Fibroblast of lung (primary cell): Measurements from ENCODE around the gene MAP4K2. TPM values are rescaled to one million over a fixed set of nuclear protein-coding genes. Genes with fewer than 3 reads are reported as not detected.
A peak's percentile ranks its signal among the peaks of the same experiment; 100 is the strongest.

Experiments
- DNase-seq, 2 donors: peaks; one replicate each; pipeline versions ENCODE4 v3.0.0 to v3.0.0-alpha.2; 2010; ENCODE audit warnings: low read depth in 2 of 2
- H2AFZ ChIP-seq: 2 replicates; pipeline ENCODE4 v1.5.1; 2012; ENCODE audit warnings: low read length, control low read depth, inconsistent platforms
- H3K27ac ChIP-seq: 2 replicates; pipeline ENCODE4 v1.5.1; 2011; ENCODE audit warnings: low read length, control low read depth; ENCODE audit not compliant: insufficient read depth
- H3K27me3 ChIP-seq: 2 replicates; pipeline ENCODE4 v1.5.1; 2011; ENCODE audit warnings: mild to moderate bottlenecking, low read length; ENCODE audit not compliant: control insufficient read depth, insufficient read depth
- H3K36me3 ChIP-seq: 2 replicates; pipeline ENCODE4 v1.5.1; 2011; ENCODE audit warnings: low read length; ENCODE audit not compliant: control insufficient read depth, insufficient read depth
- H3K4me1 ChIP-seq: 2 replicates; pipeline ENCODE4 v1.5.1; 2011; ENCODE audit warnings: low read length; ENCODE audit not compliant: control insufficient read depth, insufficient read depth; ENCODE audit errors: extremely low read depth
- H3K4me2 ChIP-seq: 2 replicates; pipeline ENCODE4 v1.5.1; 2011; ENCODE audit warnings: low read length, control low read depth; ENCODE audit not compliant: insufficient read depth; ENCODE audit errors: extremely low read depth
- H3K4me3 ChIP-seq, 4 experiments: fragments of 200-600 bp in 1 of 4; sonication (generic) in 1 of 4; replicated peaks in 1 of 4; 2 replicates each; pipeline ENCODE4 v1.5.1; 2011 to 2016; ENCODE audit warnings: low read length in 4 of 4, low read depth in 3 of 4, mild to moderate bottlenecking in 3 of 4, control low read depth in 2 of 4, inconsistent platforms in 1 of 4, mixed read lengths in 1 of 4; ENCODE audit not compliant: insufficient read depth in 1 of 4; ENCODE audit errors: control extremely low read depth in 1 of 4
- H3K79me2 ChIP-seq: 2 replicates; pipeline ENCODE4 v1.5.1; 2012; ENCODE audit warnings: mild to moderate bottlenecking, low read length, inconsistent platforms; ENCODE audit not compliant: control insufficient read depth, insufficient read depth
- H3K9ac ChIP-seq: 2 replicates; pipeline ENCODE4 v1.5.1; 2011; ENCODE audit warnings: mild to moderate bottlenecking, low read length, control low read depth; ENCODE audit not compliant: insufficient read depth
- H3K9me3 ChIP-seq: 2 replicates; pipeline ENCODE4 v1.5.1; 2012; ENCODE audit warnings: low read depth, low read length; ENCODE audit not compliant: control insufficient read depth, insufficient read depth
- H4K20me1 ChIP-seq: 2 replicates; pipeline ENCODE4 v1.5.1; 2011; ENCODE audit warnings: low read length; ENCODE audit not compliant: control insufficient read depth, insufficient read depth; ENCODE audit errors: extremely low read depth
- CTCF ChIP-seq, 2 donors: IDR thresholded peaks in 1 of 2; conservative IDR thresholded peaks in 1 of 2; 1 replicate in 1 of 2; 2 replicates in 1 of 2; pipeline ENCODE4 v1.5.1; 2011 to 2012; ENCODE audit warnings: low read length in 2 of 2, control low read depth in 1 of 2, inconsistent platforms in 1 of 2, low read depth in 1 of 2, mild to moderate bottlenecking in 1 of 2
- EZH2 ChIP-seq: IDR thresholded peaks from 2 replicates; pipeline ENCODE4 v1.5.1; 2012; ENCODE audit warnings: low read length, control low read depth, mild to moderate bottlenecking; ENCODE audit errors: missing control alignments
- polyA plus RNA-seq, 2 donors: library from polyadenylated mRNA; depleted of rRNA in 1 of 2; stranded (reverse) in 1 of 2; unstranded in 1 of 2; fragments of >200 nt; gene quantifications; 2 replicates each; pipeline ENCODE4 v1.2.1, GENCODE V29; 2011 to 2012; ENCODE audit warnings: missing spikeins in 1 of 2
- total RNA-seq: library from RNA; depleted of rRNA; stranded (reverse); fragments of >200 nt; gene quantifications from 2 replicates; pipeline ENCODE4 v1.2.1, GENCODE V29; 2014

The MAP4K2 gene
- total and polyA plus RNA-seq, 2 donors (not counting 1 experiment from before 2014, with no cell fraction given) = 6.4 to 9.2 TPM

- H3K36me3 ChIP-seq = no peaks in the 10 kb centered on the region
- no peaks in the 10 kb centered on the region for H3K27me3 ChIP-seq
- no peak for DNase-seq
- H3K27ac ChIP-seq = no peak overlapping the region
- no peaks in the 10 kb centered on the region for H3K9me3 ChIP-seq
- H3K4me2 ChIP-seq = no peak overlapping the region
- H4K20me1 ChIP-seq = no peaks in the 10 kb centered on the region
- no peak overlapping the region for H2AFZ ChIP-seq
- H3K4me3 ChIP-seq = no peak overlapping the region
- H3K4me1 ChIP-seq = no peaks in the 10 kb centered on the region
- no peaks in the 10 kb centered on the region for H3K79me2 ChIP-seq
- TF ChIP-seq CTCF (conservative IDR thresholded peaks at IDR 0.05 in 1 of 2, IDR thresholded peaks at IDR 0.05 in 1 of 2; ENCODE audit: low read depth in 1 of 2, low read length in 2 of 2) = no peak
- no peak for TF ChIP-seq EZH2
- H3K9ac ChIP-seq = no peak overlapping the region
Observed at GRCh38 chr11:64786308-64786707, 16.7 kb downstream of the MAP4K2 start.

GRCh38 chr11:64784813-64785581 lies 18.0 kb downstream of the MAP4K2 start:
- TF ChIP-seq EZH2 (no peak), CTCF (conservative IDR thresholded peaks at IDR 0.05 in 1 of 2, IDR thresholded peaks at IDR 0.05 in 1 of 2; ENCODE audit: low read depth in 1 of 2, low read length in 2 of 2) (no peak)
- no peak for DNase-seq
- H3K27ac ChIP-seq = no peak overlapping the region
- no peaks in the 10 kb centered on the region for H3K9me3 ChIP-seq
- H3K79me2 ChIP-seq = no peaks in the 10 kb centered on the region
- no peaks in the 10 kb centered on the region for H3K36me3 ChIP-seq
- no peak overlapping the region for H3K9ac ChIP-seq
- H3K4me3 ChIP-seq = no peak overlapping the region
- no peaks in the 10 kb centered on the region for H3K27me3 ChIP-seq
- H2AFZ ChIP-seq = no peak overlapping the region
- no peaks in the 10 kb centered on the region for H3K4me1 ChIP-seq
- no peak overlapping the region for H3K4me2 ChIP-seq
- no peaks in the 10 kb centered on the region for H4K20me1 ChIP-seq

- Histone ChIP-seq H2AFZ (peak within 1 kb of the TSS; percentile 57), H3K9ac (peak within 1 kb of the TSS; percentile 98), H3K4me3 (peak within 1 kb of the TSS; percentile 65 to 81 (median 79)), H3K27ac (peak within 1 kb of the TSS; percentile 93), H3K79me2 (peaks cover 37% of the 10 kb centered on the region), H3K4me2 (peak within 1 kb of the TSS; percentile 94), H3K4me1 (peaks cover 10% of the 10 kb centered on the region), H3K27me3 (no peaks in the 10 kb centered on the region), H3K9me3 (no peaks in the 10 kb centered on the region), H4K20me1 (peaks cover 2% of the 10 kb centered on the region), H3K36me3 (peaks cover 12% of the 10 kb centered on the region)
- peak; percentile 99 to 100 for DNase-seq
- TF ChIP-seq EZH2 (no peak), CTCF (conservative IDR thresholded peaks at IDR 0.05 in 1 of 2, IDR thresholded peaks at IDR 0.05 in 1 of 2; ENCODE audit: low read depth in 1 of 2, low read length in 2 of 2) (no peak)
Observed at GRCh38 chr11:64778473-64779298, 24.3 kb downstream of the MAP4K2 start, which contains the start of gene SF1. TSS of gene SF1 (minus strand) at chr11:64778542. CDS start at chr11:64778392, 150 bp downstream.
